Measurements from ENCODE around the gene SND1.

DNA sequence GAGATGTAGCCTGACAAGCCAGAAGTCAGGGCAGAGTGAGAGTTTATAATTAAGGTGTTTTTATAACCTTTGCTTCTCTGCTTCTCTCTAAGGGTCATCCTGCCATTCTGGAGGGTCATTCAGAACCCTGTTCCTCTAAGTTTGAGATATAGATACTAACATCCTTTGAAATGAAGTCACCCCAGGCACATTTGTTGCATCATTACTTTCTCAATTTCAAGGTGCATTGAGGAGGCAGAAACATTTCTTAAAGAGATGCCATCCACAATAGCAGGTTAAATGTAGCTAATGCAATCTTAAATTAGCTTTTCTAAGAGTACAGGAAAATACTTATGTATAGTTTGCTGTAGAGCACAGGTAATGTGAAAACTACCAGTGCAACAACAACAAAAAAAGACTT is 272.9 kb downstream of the SND1 start:
- TF ChIP-seq, protein P1, sequence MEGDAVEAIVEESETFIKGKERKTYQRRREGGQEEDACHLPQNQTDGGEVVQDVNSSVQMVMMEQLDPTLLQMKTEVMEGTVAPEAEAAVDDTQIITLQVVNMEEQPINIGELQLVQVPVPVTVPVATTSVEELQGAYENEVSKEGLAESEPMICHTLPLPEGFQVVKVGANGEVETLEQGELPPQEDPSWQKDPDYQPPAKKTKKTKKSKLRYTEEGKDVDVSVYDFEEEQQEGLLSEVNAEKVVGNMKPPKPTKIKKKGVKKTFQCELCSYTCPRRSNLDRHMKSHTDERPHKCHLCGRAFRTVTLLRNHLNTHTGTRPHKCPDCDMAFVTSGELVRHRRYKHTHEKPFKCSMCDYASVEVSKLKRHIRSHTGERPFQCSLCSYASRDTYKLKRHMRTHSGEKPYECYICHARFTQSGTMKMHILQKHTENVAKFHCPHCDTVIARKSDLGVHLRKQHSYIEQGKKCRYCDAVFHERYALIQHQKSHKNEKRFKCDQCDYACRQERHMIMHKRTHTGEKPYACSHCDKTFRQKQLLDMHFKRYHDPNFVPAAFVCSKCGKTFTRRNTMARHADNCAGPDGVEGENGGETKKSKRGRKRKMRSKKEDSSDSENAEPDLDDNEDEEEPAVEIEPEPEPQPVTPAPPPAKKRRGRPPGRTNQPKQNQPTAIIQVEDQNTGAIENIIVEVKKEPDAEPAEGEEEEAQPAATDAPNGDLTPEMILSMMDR (IDR thresholded peaks at IDR 0.05; ENCODE audit: insufficient read depth, low read length, poor library complexity, severe bottlenecking): no peak
- TF ChIP-seq EZH2phosphoT487 (conservative IDR thresholded peaks at IDR 0.05; ENCODE audit: low read length): no peak

All from SU-DHL-6 (cell line).